Stomach (tissue), 4 donors: ENCODE results near the gene SOX5.

Source experiments
- POLR2A ChIP-seq, 4 donors: fragments of 450-650 bp; IDR thresholded peaks; one replicate each; pipeline ENCODE4 v1.6.1; 2016; ENCODE audit warnings: antibody characterized with exemption in 4 of 4, control low read depth in 2 of 4, mild to moderate bottlenecking in 1 of 4, moderate library complexity in 1 of 4
- POLR2AphosphoS5 ChIP-seq, 3 donors: sonication (generic); formaldehyde crosslinking; IDR thresholded peaks; one replicate each; pipeline ENCODE4 v1.6.1; 2016; ENCODE audit warnings: antibody characterized with exemption in 3 of 3
- TF ChIP-seq, protein P1 (sequence below), 7 experiments: fragments of 450-650 bp in 4 of 7; fragments of 200-600 bp in 3 of 7; sonication (generic) in 3 of 7; IDR thresholded peaks; one replicate each; pipeline ENCODE4 v1.5.1; 2016 to 2019; ENCODE audit warnings: antibody characterized with exemption in 7 of 7, control low read depth in 2 of 7, mild to moderate bottlenecking in 1 of 7

DNA sequence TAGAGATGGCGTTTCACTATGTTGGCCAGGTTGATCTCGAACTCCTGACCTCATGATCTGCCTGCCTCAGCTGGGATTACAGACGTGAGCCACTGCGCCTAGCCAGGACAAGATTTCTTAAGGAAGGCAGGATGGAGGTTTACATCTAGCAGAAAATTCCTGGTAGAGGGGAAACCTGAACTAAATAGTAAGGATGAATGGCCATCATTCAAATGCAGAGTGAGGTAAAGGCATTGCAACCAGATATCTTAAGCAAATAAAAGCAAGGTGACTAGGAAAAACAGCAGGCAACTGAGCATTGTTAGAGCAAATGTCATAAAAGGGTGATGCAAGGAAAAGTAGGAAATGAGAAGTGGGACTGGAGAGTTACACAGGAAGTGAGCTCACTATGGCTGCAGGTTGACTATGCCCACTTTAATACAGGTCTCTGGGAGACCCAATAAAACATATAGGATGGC, 133.0 kb downstream of the SOX5 start:
- TF ChIP-seq, protein P1, sequence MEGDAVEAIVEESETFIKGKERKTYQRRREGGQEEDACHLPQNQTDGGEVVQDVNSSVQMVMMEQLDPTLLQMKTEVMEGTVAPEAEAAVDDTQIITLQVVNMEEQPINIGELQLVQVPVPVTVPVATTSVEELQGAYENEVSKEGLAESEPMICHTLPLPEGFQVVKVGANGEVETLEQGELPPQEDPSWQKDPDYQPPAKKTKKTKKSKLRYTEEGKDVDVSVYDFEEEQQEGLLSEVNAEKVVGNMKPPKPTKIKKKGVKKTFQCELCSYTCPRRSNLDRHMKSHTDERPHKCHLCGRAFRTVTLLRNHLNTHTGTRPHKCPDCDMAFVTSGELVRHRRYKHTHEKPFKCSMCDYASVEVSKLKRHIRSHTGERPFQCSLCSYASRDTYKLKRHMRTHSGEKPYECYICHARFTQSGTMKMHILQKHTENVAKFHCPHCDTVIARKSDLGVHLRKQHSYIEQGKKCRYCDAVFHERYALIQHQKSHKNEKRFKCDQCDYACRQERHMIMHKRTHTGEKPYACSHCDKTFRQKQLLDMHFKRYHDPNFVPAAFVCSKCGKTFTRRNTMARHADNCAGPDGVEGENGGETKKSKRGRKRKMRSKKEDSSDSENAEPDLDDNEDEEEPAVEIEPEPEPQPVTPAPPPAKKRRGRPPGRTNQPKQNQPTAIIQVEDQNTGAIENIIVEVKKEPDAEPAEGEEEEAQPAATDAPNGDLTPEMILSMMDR (IDR thresholded peaks at IDR 0.05) = no peak
- TF ChIP-seq POLR2A (IDR thresholded peaks at IDR 0.05) (no peak), POLR2AphosphoS5 (IDR thresholded peaks at IDR 0.05) (no peak)
